Measurements from ENCODE around the gene ZNF747.

Gene ZNF747

DNA sequence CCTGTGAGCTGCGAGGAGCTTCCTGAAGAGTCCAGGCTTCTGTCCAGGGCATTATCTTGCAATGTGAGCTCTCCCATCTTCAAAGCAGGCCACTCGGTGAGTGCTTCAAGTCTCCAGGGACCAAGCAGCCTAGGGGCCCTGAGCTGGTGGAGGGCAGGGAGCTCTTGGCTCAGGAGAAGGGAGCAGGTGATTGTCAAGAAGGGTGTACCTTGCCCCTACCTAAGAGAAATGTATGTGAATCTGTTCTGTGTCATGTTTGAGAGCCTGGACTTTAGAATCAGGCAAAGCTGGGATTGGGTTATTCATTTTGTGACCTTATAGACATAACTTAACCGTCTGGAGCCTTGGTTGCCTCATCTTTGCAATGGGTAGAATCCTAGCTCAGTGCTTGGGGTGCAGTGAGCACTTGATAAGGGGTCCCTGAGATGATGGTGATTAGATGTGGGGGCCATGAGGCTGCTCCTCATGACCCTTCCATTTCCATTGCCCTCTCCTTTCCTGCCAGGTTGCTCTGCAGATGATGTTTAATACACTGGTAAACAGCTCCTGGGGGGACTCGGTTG, 24.2 kb downstream of the ZNF747 start:
- no peak for DNase-seq

- DNase-seq = peak; percentile 67
Observed at GRCh38 chr16:30509081-30509765, 25.4 kb downstream of the ZNF747 start.

DNA sequence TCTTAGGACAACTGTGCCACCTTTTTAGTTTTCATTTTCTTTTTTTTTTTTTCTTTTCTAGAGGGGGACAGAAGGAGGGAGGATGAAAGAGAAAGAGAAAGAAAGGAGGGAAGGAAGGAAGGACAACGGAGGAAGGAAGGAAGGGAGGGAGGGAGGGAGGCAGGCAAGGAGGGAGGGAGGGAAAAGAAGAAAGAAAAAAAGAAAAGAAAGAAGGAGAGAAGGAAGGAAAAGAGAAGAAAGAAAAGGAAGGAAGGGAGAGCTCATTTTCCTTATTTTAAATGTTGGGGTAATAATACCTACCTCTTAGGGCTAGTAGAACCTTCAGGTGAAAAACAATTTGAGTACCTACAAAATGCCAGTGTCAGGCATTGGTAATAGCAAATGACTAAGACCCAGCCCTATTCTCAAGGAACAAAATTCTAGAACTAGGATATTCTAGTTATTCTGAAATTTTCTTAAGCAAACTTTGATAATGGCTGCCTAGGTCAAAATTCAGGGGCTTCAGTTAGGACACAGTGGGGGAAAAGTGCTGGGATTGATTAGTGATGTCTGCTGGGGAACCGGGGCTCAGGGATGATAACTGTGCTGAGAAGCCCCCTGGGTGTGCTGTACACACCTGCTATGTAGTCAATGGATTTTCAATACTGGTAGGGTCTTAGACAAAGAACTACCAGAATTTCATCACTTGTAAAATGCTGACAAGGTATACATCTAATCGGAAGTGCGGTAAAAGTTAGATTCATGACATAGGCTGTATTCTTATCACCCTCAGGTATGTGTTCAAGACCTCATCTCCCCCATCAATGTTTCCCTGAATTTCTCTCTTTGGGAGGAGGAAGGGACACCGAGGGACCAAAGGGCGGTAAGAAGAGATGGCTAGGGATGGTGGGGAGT, 31.0 kb downstream of the ZNF747 start:
- DNase-seq = no peak

DNA sequence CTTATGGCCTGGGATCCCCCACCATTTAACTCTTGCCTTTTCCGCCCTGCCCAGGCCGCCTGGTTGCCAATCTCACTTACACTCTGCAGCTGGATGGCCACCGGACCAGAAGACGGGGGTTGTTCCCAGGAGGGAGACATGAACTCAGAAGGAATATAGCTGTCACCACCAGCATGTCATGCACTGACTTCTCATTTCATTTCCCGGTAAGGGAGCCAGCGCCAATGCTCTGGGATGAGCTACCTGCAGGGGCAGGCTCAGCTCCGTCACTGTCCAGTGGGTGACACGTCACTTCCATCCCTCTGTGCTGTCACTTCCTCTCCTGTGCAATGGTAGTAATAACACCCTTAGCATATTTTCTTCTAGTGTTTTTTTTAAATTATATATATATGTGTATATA, 35.4 kb downstream of the ZNF747 start:
- DNase-seq = no peak

- no peak for DNase-seq
Observed at GRCh38 chr16:30494709-30495108, 39.9 kb downstream of the ZNF747 start.

DNA sequence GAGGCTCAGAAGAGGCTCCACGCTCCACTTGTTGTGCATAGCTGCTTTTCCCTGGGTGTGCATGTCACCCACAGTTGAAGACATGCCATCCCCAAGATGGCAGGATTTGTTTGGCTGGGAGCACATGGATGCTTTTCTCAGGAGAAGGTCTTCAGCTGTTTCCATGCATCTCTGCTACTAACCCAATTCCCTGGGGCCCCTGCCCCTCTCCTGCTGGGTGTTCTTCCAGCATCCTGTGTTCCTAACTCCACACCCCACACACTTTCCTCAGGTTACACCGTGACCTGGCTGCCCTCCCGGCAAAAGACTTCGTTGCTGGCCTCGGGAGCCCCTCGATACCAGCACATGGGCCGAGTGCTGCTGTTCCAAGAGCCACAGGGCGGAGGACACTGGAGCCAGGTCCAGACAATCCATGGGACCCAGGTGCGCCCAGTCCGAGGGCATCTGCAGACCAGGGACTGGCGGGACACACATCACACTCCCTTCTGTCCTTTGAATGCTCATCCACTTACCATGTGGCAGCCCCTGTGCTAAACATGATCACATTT, 40.6 kb downstream of the ZNF747 start:
- DNase-seq = no peak

DNA sequence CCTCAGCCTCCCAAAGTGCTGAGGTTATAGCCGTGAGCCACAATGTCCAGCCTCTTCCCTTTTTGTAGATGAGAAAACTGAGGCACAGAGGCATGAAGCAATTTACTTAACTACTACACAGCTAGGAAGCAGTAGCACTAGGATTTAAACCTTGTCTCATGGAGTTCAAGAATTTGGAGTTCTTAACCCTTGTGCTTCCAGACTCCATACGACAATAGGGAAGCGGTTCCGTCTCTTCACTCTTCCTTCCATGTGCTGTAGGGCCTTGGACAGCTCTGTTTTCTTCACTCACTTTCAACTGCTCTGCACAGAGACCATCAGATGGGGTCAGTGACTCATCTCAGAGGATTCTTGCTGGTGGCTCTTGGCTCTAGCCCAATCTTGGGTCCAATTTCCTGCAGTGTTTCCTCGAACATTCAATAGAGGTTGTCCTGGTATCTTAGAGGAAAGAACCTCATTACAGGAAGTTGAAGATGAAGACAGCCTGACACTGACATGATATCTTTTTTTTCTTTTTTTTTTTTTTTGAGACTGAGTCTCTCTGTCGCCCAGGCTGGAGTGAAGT, 42.8 kb downstream of the ZNF747 start:
- DNase-seq = peak; percentile 95

GRCh38 chr16:30491229-30491628, 43.4 kb downstream of the ZNF747 start:
- DNase-seq = no peak

DNA sequence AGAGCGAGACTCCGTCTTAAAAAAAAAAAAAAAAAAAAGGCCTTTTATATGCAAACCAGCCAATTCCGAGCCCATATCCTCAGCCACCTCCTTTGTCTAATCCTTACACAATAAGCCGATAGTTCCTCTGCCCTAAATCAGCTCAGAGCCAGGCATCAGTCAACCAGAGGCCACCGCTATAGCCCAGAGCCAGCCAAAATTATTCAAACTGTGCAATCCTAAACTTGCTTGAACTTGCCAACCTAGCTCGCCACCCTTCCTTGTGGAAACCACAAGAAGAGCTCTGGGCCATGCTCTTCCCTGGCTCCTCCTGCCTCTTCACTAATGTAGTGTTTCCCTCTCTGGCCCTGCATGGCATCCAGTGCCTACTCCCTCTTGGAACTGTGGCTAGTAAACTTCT, 44.4 kb downstream of the ZNF747 start:
- peak; percentile 36 for DNase-seq

DNA sequence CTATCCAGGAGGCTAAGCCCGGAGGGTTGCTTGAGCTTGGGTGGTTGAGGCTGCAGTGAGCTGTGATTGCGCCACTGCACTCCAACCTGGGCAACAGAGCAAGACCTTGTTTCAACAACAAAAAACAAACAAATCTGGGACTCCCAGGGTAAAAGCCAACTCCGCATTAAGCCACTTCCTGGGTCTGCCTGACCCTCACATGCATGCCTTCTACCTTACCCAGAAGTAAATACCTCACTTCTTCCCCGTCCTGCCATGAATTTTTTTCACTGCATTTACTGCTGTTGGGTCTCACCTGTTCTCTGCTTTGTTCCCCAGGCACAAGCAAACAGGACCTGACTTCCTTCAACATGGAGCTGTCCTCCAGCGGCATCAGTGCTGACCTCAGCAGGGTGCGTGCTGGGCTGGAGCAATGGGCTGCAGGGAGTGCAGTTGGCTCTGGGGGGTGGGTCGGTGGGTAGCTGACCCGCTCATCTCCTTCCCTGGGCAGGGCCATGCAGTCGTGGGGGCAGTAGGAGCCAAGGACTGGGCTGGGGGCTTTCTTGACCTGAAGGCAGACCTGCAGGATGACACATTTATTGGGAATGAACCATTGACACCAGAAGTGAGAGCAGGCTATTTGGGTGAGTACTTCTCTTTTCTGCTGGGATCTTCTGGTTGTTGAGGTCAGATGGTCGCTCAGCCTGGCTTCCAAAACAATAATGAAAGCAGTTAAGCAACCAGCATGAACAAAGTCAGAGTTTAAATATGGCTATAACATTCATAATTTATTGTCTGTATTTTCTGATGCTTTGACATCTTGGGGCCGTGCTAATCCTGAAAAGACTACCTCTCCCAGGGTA, 45.7 kb downstream of the ZNF747 start:
- peak; percentile 63 for DNase-seq

DNA sequence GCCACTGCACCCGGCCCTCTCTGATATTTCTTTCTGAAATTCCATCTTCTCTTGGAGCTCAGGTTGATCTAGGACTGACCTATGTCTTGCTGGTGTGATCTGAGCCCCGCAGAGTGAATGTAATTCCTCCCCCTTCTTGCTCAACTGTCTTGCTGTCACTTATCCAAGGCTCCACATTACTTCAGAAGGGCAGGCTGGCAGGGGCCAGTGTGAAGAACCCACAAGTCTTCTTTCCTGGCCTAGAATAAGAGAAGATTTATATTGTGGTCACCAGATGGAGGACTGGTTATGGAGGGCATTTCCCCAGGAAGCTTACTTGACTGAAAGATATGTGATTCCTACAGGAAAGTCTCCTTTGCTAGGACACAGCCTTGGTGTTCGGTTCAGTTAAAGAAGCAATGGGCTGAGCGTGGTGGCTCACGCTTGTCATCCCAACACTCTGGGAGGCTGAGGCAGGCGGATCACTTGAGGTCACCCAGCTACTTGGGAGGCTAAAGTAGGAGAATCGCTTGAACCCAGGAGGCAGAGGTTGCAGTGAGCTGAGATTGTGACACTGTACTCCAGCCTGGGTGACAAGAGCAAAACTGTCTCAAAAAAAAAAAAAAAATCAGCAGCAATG, 48.7 kb downstream of the ZNF747 start:
- no peak for DNase-seq

DNA sequence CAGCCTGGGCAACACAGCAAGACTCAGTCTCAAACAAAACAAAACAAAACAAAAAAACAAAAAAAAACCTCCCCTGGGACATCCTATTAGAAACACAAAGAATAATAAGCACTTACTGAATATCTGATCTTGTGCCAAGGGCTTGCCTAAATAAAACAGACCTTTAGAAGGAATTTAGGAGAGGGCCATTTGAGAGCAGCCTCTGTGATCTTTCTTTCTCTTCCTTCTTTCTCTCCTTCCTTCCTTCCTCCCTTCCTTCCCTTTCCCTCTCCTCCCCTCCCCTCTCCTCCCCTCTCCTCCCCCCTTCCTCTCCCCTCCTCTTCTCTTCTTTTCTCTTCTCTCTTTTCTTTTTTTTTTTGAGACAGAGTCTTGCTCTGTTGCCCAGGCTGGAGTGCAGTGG, 49.8 kb downstream of the ZNF747 start:
- DNase-seq = no peak

DNA sequence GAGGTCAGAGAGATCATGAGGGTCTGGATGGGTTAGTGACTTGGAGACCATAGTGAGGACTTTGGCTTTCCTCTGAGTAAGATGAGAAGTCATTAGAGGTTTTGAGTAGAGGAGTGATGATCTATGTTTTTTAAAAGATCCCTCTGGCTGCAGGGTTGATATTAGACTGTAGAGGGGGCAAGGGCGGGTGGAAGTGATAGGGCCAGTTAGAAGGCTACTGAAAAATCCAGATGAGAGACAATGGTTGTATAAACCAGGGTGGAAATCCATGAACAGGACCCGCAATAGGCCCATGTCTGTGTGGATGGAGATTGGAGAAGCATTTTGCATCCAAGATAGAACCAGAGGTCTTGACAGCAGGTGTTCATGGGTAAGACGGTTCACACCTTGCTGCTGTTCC, 52.3 kb downstream of the ZNF747 start:
- DNase-seq = peak; percentile 69

- no peak for DNase-seq
Observed at GRCh38 chr16:30481381-30481780, 53.3 kb downstream of the ZNF747 start.
